Peyer's patch (tissue), 4 donors: ENCODE results near the gene PPP1R13B.

Source experiments
- CTCF ChIP-seq, 6 experiments: fragments of 450-650 bp in 4 of 6; fragments of 200-600 bp in 2 of 6; sonication (generic) in 1 of 6; IDR thresholded peaks; one replicate each; pipeline ENCODE4 v1.5.1; 2017 to 2019; ENCODE audit warnings: antibody characterized with exemption in 6 of 6, mild to moderate bottlenecking in 3 of 6, moderate library complexity in 1 of 6
- POLR2A ChIP-seq, 2 donors: fragments of 450-650 bp; IDR thresholded peaks; one replicate each; pipeline ENCODE4 v1.5.1; 2017; ENCODE audit warnings: antibody characterized with exemption in 2 of 2, mild to moderate bottlenecking in 2 of 2, moderate library complexity in 2 of 2

GRCh38 chr14:103725739-103726395, 121.5 kb downstream of the PPP1R13B start:
- no peak for TF ChIP-seq CTCF (IDR thresholded peaks at IDR 0.05)
- TF ChIP-seq POLR2A (IDR thresholded peaks at IDR 0.05) = no peak
